OCI-LY7 (cell line): Measurements from ENCODE around the gene UPF3A. TPM values are rescaled to one million over a fixed set of nuclear protein-coding genes. Genes with fewer than 3 reads are reported as not detected.

Experiments
- BruUV-seq: library from RNA; stranded (reverse); fragments of 400-500 nt; replicated peaks from 2 replicates; lab custom pipeline; 2021; lab: Mats Ljungman, UMichigan
- CTCF ChIA-PET: fragments of 300-600 bp; sonication (Branson Sonifier 250); formaldehyde crosslinking; loops from one replicate; lab custom pipeline; 2022; ENCODE audit warnings: antibody characterized with exemption; ENCODE audit not compliant: unreplicated experiment; lab: Charles Lee
- POLR2A ChIA-PET: fragments of 300-600 bp; sonication (Branson Sonifier 250); formaldehyde crosslinking; loops from one replicate; lab custom pipeline; 2022; ENCODE audit warnings: antibody characterized with exemption; lab: Charles Lee
- DNase-seq: peaks from one replicate; pipeline ENCODE4 v3.0.0-alpha.2; 2015; ENCODE audit warnings: low spot score
- H2AFZ ChIP-seq: fragments of 200-600 bp; sonication (generic), shearing (Covaris generic); 2 replicates; pipeline ENCODE4 v1.6.1; 2014; ENCODE audit warnings: mild to moderate bottlenecking, antibody characterized with exemption, low read length, moderate library complexity
- H3K27ac ChIP-seq: fragments of 200-600 bp; sonication (generic); 2 replicates; pipeline ENCODE4 v1.5.1; 2014; ENCODE audit warnings: mixed run types, low read depth, mild to moderate bottlenecking, moderate library complexity, low read length, inconsistent platforms; ENCODE audit not compliant: poor library complexity, severe bottlenecking
- H3K36me3 ChIP-seq: fragments of 200-600 bp; sonication (generic); 2 replicates; pipeline ENCODE4 v1.6.1; 2014; ENCODE audit warnings: mild to moderate bottlenecking, antibody characterized with exemption, low read length, moderate library complexity, mixed read lengths; ENCODE audit not compliant: insufficient read depth
- H3K4me1 ChIP-seq: fragments of 200-600 bp; sonication (generic); 2 replicates; pipeline ENCODE4 v1.5.1; 2014; ENCODE audit warnings: mild to moderate bottlenecking, low read length; ENCODE audit not compliant: insufficient read depth, poor library complexity, severe bottlenecking
- H3K4me2 ChIP-seq: fragments of 200-600 bp; sonication (generic); 2 replicates; pipeline ENCODE4 v1.6.1; 2014; ENCODE audit warnings: mild to moderate bottlenecking, low read length
- H3K4me3 ChIP-seq: fragments of 200-600 bp; sonication (generic); 2 replicates; pipeline ENCODE4 v1.5.1; 2014; ENCODE audit warnings: mild to moderate bottlenecking, low read depth, low read length; ENCODE audit not compliant: poor library complexity, severe bottlenecking
- H3K79me2 ChIP-seq: fragments of 200-600 bp; sonication (generic); 2 replicates; pipeline ENCODE4 v1.6.1; 2016; ENCODE audit warnings: low read depth, mild to moderate bottlenecking, low read length, moderate library complexity, mixed read lengths; ENCODE audit not compliant: insufficient read depth
- H3K9me2 ChIP-seq: fragments of 200-600 bp; sonication (generic); 2 replicates; pipeline ENCODE4 v1.6.1; 2016; ENCODE audit warnings: mild to moderate bottlenecking, low read length, mixed read lengths; ENCODE audit not compliant: insufficient read depth
- H3K9me3 ChIP-seq: fragments of 200-600 bp; sonication (generic); 2 replicates; pipeline ENCODE4 v1.6.1; 2014; ENCODE audit warnings: mild to moderate bottlenecking, mixed run types, low read length, mixed read lengths
- H4K20me1 ChIP-seq: fragments of 200-600 bp; sonication (generic); 2 replicates; pipeline ENCODE4 v1.6.1; 2014; ENCODE audit warnings: mild to moderate bottlenecking, antibody characterized with exemption, low read length, moderate library complexity, mixed read lengths; ENCODE audit not compliant: insufficient read depth
- EZH2phosphoT487 ChIP-seq: fragments of 200-600 bp; sonication (generic); IDR thresholded peaks from 2 replicates; pipeline ENCODE4 v1.6.1; 2018; ENCODE audit warnings: low read depth, borderline replicate concordance, mild to moderate bottlenecking, mixed run types, antibody characterized with exemption, low read length, moderate library complexity, mixed read lengths
- intact Hi-C: fragments of 100-400 bp; cut with micrococcal nuclease; formaldehyde crosslinking; loops from one replicate; pipeline ENCODE4 v1.10.0; 2022; ENCODE audit not compliant: unreplicated experiment
- total RNA-seq, 2 experiments: library from RNA; depleted of rRNA in 1 of 2; stranded (reverse); fragments of >200 nt in 1 of 2; shearing (Covaris generic) in 1 of 2; gene quantifications; 2 replicates each; pipeline ENCODE4 v1.2.3, GENCODE V29; 2014 to 2022
- TF ChIP-seq, protein P1 (sequence below): fragments of 200-600 bp; sonication (generic); conservative IDR thresholded peaks from 2 replicates; pipeline ENCODE4 v1.5.1; 2014; ENCODE audit warnings: mild to moderate bottlenecking, antibody characterized with exemption, low read length, moderate library complexity, mixed read lengths

The UPF3A gene
- total RNA-seq, 2 experiments from 2014 or later: 27.8 to 55.4 TPM

- peak overlapping the region; percentile 73; the same call in 1 of the 2 replicates for H2AFZ ChIP-seq
- H3K4me3 ChIP-seq: peak overlapping the region; percentile 91
- peaks cover 40% of the 10 kb centered on the region for H3K79me2 ChIP-seq
- peak; percentile 60 for DNase-seq
- no TSS peak for BruUV-seq
- POLR2A ChIA-PET: interaction anchor here (0.6 to 1.9 kb wide), 10 partner anchors 10 to 681 kb away, joined by 3 to 7 read pairs (median 4); partner anchors contain the start of gene UPF3A
- H3K4me2 ChIP-seq: peak overlapping the region; percentile 100
- peaks cover 20% of the 10 kb centered on the region; the same call in 1 of the 2 replicates for H4K20me1 ChIP-seq
- no peaks in the 10 kb centered on the region for H3K9me2 ChIP-seq
- CTCF ChIA-PET: no interaction called here
- peaks cover 30% of the 10 kb centered on the region for H3K36me3 ChIP-seq
- no peaks in the 10 kb centered on the region for H3K9me3 ChIP-seq
- no peak for TF ChIP-seq EZH2phosphoT487
- TF ChIP-seq, protein P1, sequence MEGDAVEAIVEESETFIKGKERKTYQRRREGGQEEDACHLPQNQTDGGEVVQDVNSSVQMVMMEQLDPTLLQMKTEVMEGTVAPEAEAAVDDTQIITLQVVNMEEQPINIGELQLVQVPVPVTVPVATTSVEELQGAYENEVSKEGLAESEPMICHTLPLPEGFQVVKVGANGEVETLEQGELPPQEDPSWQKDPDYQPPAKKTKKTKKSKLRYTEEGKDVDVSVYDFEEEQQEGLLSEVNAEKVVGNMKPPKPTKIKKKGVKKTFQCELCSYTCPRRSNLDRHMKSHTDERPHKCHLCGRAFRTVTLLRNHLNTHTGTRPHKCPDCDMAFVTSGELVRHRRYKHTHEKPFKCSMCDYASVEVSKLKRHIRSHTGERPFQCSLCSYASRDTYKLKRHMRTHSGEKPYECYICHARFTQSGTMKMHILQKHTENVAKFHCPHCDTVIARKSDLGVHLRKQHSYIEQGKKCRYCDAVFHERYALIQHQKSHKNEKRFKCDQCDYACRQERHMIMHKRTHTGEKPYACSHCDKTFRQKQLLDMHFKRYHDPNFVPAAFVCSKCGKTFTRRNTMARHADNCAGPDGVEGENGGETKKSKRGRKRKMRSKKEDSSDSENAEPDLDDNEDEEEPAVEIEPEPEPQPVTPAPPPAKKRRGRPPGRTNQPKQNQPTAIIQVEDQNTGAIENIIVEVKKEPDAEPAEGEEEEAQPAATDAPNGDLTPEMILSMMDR: no peak
- H3K4me1 ChIP-seq: peaks cover 39% of the 10 kb centered on the region
- intact Hi-C loops: no loop called here
- H3K27ac ChIP-seq: peak overlapping the region; percentile 98
Measured at GRCh38 chr13:114313061-114313860, 31.9 kb downstream of the UPF3A start.

DNA sequence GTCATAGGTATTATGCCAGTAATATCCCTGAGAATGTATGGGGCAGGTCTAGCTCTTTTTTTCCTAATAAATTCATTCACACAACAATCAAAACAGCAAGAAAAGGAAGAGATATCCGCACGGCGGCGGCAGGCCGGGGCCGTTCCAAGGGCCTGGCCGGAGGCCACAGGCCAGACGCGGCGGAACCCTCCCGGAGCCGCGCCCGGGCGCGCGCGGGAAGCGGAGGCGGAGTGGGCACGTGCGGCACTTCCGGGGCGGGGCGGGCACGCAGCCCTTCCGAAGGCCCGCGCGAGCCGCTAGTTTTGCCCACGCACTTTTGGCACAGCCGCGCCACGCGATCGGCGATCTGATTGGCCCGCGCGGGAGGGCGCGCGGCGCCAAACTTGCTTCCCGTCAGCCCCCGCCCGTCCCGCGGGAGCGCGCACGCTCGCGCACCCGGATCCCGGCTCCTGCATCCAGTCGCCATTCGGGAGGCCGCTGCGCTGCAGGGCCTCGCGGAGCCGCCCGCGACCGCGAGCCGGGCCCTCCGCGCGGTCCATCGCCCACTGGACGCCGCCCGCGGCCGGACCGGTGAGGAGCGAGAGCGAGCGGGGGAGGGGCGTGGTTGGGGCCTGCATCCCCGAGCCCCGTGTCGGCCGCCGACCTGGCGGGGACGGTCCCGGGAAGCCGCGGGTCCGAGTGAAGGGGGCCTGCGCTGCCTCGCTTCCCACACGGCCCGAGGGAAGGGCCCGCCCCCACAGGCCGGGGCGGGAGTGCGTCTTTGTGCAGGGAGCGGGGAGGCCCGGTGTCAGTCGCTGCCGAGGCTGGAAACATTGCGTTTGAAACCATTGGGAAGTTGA is 32.9 kb downstream of the UPF3A start, which contains the start of gene CHAMP1:
Gene CHAMP1, plus strand, starts transcription at position 430 of the 839 bp plus-strand sequence. CDS start 9,340 bp downstream, outside the sequence.
- intact Hi-C loops: loop anchor here (1.0 kb wide), 1 partner anchor 34 kb away; no protein-coding TSS in a partner anchor
- H3K27ac ChIP-seq: peak within 1 kb of the TSS; percentile 98
- POLR2A ChIA-PET: interaction anchor here (0.8 to 1.9 kb wide), 4 partner anchors 19 to 22 kb away, joined by 3 to 7 read pairs (median 5); no protein-coding TSS in a partner anchor
- no TSS peak for BruUV-seq
- H3K9me2 ChIP-seq: no peaks in the 10 kb centered on the region
- H3K9me3 ChIP-seq: no peaks in the 10 kb centered on the region
- H3K4me2 ChIP-seq: peak within 1 kb of the TSS; percentile 100
- H4K20me1 ChIP-seq: peaks cover 29% of the 10 kb centered on the region
- H3K36me3 ChIP-seq: peaks cover 40% of the 10 kb centered on the region
- peaks cover 48% of the 10 kb centered on the region for H3K4me1 ChIP-seq
- TF ChIP-seq EZH2phosphoT487: no peak
- TF ChIP-seq, protein P1: no peak
- H2AFZ ChIP-seq: peak within 1 kb of the TSS; percentile 73; the same call in 1 of the 2 replicates
- peaks cover 51% of the 10 kb centered on the region for H3K79me2 ChIP-seq
- CTCF ChIA-PET: no interaction called here
- DNase-seq: peak; percentile 89
- peak within 1 kb of the TSS; percentile 91 for H3K4me3 ChIP-seq
